Kidney epithelial cell (primary cell): ENCODE results near the gene KRT71. TPM values are rescaled to one million over a fixed set of nuclear protein-coding genes. Genes with fewer than 3 reads are reported as not detected.
A peak's percentile ranks its signal among the peaks of the same experiment; 100 is the strongest.

Source experiments
- DNase-seq: peaks from one replicate; pipeline ENCODE4 v3.0.0-alpha.2; 2010; ENCODE audit warnings: low read depth
- H3K27me3 ChIP-seq: 2 replicates; pipeline ENCODE4 v1.6.0; 2011; ENCODE audit warnings: low read length; ENCODE audit not compliant: control insufficient read depth, insufficient read depth
- H3K36me3 ChIP-seq: 2 replicates; pipeline ENCODE4 v1.5.1; 2011; ENCODE audit warnings: low read length; ENCODE audit not compliant: control insufficient read depth, insufficient read depth
- H3K4me3 ChIP-seq: 2 replicates; pipeline ENCODE4 v1.5.1; 2011; ENCODE audit warnings: low read depth, mild to moderate bottlenecking, control low read depth, low read length
- CTCF ChIP-seq: IDR thresholded peaks from 2 replicates; pipeline ENCODE4 v1.5.1; 2011; ENCODE audit warnings: mild to moderate bottlenecking, moderate library complexity, low read length, control low read depth, inconsistent platforms; ENCODE audit not compliant: insufficient read depth, poor library complexity, severe bottlenecking
- total RNA-seq: library from RNA; depleted of rRNA; stranded (reverse); fragments of >200 nt; gene quantifications from 2 replicates; pipeline ENCODE4 v1.2.3, GENCODE V29; 2015

KRT71 gene
- total RNA-seq, 1 donor from 2014 or later = not detected

- Histone ChIP-seq H3K27me3 (no peaks in the 10 kb centered on the region), H3K36me3 (no peaks in the 10 kb centered on the region), H3K4me3 (no peak overlapping the region)
- TF ChIP-seq CTCF = no peak
- DNase-seq = no peak
Measured at GRCh38 chr12:52541709-52542108, 11.2 kb downstream of the KRT71 start.

- no peak for TF ChIP-seq CTCF
- H3K27me3 ChIP-seq = no peaks in the 10 kb centered on the region
- no peak for DNase-seq
- no peak overlapping the region for H3K4me3 ChIP-seq
- H3K36me3 ChIP-seq = no peaks in the 10 kb centered on the region
Measured at GRCh38 chr12:52540531-52540930, 12.4 kb downstream of the KRT71 start.

- no peaks in the 10 kb centered on the region for H3K36me3 ChIP-seq
- TF ChIP-seq CTCF = no peak
- H3K27me3 ChIP-seq = no peaks in the 10 kb centered on the region
- DNase-seq = no peak
- no peak overlapping the region for H3K4me3 ChIP-seq
Measured at GRCh38 chr12:52539821-52540173, 13.1 kb downstream of the KRT71 start.

GRCh38 chr12:52539083-52539820 lies 13.7 kb downstream of the KRT71 start:
- DNase-seq = peak; percentile 14

GRCh38 chr12:52537101-52537500 lies 15.8 kb downstream of the KRT71 start:
- no peak for TF ChIP-seq CTCF
- Histone ChIP-seq H3K36me3 (no peaks in the 10 kb centered on the region), H3K4me3 (no peak overlapping the region), H3K27me3 (no peaks in the 10 kb centered on the region)
- DNase-seq = no peak

More at GRCh38 chr12:52539083-52539820, 13.7 kb downstream of the KRT71 start:
- TF ChIP-seq CTCF = no peak
- Histone ChIP-seq H3K4me3 (no peak overlapping the region), H3K36me3 (no peaks in the 10 kb centered on the region), H3K27me3 (no peaks in the 10 kb centered on the region)

- H3K36me3 ChIP-seq = no peaks in the 10 kb centered on the region
- no peak for DNase-seq
- no peak for TF ChIP-seq CTCF
- H3K4me3 ChIP-seq = no peak overlapping the region
- no peaks in the 10 kb centered on the region for H3K27me3 ChIP-seq
Measured at GRCh38 chr12:52535574-52535973, 17.4 kb downstream of the KRT71 start.
